GM10847 (cell line): ENCODE data around the gene URM1.

Experiments
- POLR2A ChIP-seq: IDR thresholded peaks from 2 replicates; pipeline ENCODE4 v1.6.1; 2011; ENCODE audit not compliant: insufficient read length; ENCODE audit errors: extremely low read depth

The URM1 gene

DNA sequence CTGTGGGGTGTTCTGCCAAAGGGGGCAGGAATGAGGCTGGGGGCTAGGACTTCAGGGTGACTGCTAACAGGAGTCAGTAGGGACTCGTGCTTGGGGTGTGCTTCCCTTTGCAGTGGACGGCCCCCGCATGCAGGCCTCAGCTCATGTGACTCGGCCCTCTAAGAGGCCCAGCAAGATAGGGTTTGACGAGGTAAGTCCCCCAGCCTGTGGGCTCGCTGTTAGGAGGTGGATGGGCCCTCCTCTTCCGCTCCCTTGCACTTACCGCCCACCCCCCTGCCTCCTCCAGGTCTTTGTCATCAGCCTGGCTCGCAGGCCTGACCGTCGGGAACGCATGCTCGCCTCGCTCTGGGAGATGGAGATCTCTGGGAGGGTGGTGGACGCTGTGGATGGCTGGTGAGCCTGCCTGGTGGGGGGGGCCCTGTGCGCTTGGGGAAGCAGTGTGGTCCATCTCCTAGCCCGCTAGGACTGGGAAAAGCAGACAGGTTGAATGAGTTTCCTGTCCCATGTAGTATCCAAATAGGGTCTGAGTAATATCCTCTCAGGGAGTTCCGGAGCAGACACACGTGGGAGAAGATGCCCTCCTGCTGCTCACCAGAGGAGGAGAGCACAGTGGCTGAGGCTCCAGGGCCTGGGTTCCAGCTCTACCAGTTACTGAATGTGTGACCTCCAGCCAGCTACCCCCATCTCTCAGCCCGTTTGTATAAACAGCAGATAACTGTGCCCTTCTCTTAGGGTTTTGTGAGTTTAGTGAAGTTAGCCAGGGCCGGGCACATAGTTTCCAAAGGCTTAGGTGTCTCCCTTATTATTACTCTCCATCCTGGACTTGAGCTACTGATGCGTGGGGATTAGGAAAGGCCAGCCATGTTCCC, 57.7 kb downstream of the URM1 start:
- TF ChIP-seq POLR2A = no peak

DNA sequence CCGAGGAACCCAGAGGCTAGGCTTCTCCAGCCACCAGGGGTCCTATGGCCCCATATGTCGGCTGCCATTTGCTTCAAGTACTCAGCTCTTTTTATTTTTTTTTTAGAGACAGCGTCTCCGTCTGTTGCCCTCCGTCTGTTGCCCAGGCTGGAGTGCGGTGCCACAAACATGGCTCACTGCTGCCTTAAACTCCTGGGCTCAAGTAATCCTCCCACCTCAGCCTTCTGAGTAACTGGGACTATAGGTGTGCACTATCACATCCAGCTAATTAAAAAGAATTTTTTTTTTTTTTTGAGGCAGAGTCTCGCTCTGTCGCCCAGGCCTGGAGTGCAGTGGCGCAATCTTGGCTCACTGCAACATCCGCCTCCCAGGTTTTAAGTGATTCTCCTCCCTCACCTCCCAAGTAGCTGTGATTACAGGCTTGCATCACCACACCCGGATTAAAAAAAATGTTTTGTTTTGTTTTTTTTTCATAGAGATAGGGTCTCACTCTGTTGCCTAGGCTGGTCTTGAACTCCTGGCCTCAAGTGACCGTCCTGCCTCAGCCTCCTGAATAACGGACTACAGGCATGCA, 58.4 kb downstream of the URM1 start:
- no peak for TF ChIP-seq POLR2A

DNA sequence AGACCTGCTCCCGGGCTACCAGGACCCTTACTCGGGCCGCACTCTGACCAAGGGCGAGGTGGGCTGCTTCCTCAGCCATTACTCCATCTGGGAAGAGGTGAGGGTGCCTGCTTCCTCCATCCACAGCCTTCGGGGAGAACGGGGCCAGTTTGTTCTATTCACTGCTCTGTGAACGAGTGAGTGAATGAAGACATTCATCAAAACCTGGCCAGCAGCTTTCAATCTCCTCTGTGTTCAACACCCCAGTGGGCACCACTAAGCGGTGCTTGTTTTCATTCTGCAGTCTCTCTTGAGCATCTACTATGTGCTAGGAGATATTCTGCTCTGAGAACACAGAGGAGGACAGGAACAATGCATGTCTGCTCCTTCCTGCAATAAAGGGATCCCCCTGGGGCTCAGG, 60.0 kb downstream of the URM1 start:
- no peak for TF ChIP-seq POLR2A

DNA sequence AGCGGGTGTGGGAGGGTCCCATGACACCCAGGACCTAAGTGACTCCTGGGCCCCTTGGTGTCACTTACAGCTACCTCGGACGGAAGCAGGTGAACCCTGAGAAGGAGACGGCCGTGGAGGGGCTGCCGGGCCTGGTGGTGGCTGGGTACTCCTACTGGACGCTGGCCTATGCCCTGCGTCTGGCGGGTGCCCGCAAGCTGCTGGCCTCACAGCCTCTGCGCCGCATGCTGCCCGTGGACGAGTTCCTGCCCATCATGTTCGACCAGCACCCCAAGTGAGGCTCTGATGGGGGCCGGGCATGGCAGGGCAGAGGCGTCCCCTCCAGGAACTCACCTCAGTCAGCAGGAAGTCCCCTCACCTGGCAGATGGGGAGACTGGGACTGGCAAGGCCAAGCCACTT, 63.2 kb downstream of the URM1 start:
- TF ChIP-seq POLR2A = no peak

DNA sequence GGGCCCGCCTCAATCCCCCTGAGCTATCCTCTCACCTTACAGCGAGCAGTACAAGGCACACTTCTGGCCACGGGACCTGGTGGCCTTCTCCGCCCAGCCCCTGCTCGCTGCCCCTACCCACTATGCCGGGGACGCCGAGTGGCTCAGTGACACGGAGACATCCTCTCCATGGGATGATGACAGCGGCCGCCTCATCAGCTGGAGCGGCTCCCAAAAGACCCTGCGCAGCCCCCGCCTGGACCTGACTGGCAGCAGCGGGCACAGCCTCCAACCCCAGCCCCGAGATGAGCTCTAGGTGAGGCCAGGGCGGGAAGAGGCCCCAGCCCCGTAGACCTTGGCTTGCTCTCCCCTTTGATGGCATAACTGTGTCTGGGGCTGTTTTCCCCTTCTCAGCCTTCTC, 64.4 kb downstream of the URM1 start:
- no peak for TF ChIP-seq POLR2A

DNA sequence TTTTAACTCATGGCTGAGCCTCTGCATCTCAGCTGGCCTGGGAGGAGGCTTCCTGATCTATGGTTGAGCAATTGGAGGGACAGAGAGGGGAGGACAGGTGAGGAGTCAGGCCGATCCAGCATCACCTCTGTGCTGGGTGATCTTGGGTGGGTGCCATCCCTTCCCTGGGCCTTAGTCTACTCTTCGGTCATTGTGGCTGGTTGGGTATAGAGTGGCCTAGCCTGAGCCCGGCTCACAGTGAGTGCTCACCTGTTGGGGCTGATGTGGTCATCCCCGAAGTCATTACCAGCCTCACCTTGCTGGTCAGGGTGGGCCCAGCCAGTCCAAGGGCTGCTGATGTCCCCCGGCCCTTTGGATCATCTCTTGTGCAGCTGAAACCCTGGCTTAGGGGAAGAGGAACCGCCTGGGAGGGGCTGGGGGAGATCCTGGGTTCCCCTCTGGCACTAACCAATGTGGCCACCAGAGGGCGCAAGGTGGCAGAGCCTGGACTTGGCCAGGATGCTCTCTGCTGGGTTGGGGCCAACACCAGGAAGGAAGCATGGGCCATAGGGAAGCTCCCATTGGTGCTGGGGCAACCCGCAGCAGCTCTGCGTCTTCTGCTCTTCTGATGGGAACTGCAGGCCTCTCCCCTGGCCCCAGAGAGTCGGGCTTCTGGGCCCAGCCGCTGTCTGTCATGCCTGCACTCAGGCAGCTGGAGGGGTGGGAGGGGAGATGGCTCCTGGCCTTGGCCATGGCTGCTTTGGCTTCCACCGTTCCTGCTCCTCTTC, 67.4 kb downstream of the URM1 start:
- no peak for TF ChIP-seq POLR2A

DNA sequence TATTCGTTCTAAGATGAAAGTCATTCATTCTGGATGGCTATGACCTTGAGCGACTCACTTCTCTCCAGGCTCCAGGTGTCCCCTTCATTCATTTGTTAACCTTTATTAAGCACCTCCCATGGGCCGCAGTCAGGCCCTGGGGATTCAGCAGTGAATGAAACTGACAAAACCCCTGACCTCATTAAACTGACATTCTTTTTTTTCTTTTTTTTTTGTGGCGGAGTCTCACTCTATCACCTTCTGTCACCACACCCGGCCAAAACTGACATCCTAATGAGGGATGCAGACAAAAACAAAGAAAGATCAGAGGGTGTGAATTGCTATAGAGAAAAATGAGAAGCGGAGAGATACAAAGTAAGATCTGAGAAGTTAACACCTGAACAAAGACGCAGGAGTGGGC, 68.1 kb downstream of the URM1 start:
- no peak for TF ChIP-seq POLR2A
